ENCODE data around the gene FSD1L.

FSD1L gene

GRCh38 chr9:105447814-105448812 is at the start of gene FSD1L:
FSD1L (plus strand) TSS chr9:105448034; CDS start chr9:105448221, 187 bp downstream.
- DNase-seq: peak; percentile 86

GRCh38 chr9:105399117-105399516 is 48.7 kb upstream of the FSD1L start:
- DNase-seq: no peak

- no peak for DNase-seq
Measured at GRCh38 chr9:105401651-105402050, 46.2 kb upstream of the FSD1L start.

DNA sequence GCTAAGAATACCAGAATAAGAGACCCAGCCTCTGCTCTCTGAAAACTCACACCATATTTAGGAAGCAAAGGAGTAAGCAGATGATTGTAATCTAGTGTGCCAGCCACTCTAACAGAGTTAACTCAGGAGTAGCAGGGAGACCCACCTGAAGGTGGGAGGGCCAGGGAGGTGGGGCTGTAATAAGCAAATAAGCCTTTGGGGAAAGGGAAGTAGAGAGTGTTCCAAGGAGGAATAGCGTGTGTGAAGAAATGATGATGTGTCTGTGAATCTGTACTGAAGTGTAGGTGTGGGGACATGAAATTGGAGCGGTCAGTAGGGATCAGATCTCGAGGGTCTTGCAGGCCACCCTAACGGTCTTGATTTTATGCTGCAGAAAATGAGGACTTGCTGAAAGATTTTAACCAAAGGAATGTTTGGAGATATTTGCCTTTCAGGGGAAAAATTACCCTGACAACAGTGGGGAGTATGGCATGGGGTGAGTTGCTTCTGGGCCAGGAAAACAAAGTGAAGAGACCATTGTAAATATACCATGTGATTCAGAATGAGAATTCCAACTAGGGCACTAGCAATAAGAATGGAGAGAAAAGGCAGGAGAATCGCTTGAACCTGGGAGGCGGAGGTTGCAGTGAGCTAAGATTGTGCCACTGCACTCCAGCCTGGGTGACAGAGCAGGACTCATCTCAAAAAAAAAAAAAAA is 44.1 kb upstream of the FSD1L start:
- DNase-seq: no peak

- DNase-seq: peak; percentile 89
Measured at GRCh38 chr9:105405514-105406131, 42.2 kb upstream of the FSD1L start.

- no peak for DNase-seq
Measured at GRCh38 chr9:105406369-105406768, 41.5 kb upstream of the FSD1L start.

DNA sequence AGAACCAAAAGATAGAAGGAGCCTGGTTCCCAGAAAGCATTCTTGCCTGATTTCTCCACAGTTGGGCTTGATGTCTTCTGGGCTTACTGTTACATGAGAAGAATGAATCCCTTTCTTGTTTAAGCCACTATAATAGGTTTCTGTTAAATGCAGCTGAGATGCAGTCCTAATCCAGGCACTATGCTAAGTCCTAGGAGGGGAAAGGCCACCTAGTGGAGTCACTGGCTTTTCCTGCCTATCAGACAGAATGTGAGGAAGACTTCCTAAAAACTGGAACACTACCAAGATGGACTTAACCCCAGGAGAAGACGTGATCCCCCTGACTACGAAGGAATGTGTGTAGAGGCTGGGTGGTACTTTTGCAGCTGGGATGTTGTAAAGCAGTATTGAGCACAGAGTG is 34.3 kb upstream of the FSD1L start:
- peak; percentile 15 for DNase-seq

DNA sequence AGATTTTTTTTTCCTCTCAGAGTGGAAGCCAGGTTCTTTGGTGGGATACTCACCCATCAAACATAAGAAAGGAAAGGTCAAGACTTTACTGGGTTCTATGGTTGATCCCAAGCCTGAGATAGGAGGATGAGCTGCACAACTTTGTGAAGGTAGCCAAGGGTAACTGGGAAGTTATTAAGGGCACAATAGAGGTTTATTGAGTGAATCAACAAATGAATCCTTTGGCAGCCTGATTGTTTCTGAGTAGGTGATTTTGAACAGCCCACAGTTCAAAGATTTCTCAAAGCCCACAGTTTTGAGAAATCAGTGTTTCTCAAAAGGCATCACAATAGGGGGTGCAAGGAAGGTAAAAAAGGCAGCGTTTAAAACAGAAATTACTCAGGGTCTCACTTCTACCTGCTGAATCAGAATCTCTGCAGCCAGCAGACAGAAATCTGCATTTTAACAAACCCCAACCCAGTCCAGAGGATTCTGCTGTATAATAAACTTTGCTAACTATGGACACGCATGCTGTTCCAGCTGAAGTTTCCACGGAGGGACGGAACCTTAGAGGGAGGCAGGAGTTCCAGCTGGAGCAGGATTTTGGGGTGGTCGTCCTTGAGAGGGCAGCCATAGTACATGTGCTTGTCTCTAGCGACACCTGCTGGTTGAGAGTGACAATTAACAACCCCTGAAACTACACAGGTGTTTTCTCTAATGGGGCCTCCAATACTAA is 32.7 kb upstream of the FSD1L start:
- DNase-seq: peak; percentile 37

DNA sequence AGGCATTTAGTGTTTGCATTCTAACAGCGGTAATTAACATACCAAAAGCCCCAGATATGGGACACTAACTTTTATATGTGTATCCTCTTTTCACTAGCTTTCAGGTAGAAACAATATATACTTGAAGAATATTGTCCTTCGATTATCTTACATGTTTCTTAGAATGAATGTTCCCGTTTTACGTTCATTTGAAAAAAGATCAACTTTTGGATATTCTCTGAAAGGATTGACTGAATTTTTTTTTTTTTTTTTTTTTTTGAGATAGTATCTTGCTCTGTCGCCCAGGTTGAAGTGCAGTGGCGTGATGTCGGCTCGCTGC is 32.2 kb upstream of the FSD1L start:
- DNase-seq: no peak

DNA sequence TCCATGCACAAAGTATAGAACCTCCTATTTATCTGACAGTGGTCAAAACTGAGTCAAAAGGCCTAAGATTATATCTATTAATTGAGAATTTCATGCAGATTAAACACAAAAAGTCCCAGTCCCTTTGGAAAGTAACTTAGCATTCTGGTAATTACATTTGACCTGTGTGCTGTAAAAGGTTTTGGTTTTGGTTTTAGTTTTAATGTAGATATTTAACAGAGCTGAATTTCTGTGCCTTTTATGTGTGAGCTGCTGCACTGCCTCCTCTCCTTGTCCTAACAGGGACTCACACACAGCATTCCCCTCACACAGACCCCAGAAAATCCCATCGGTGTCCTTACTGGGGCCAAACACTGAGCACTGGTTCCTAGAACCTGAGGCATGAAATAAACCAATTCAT is 31.0 kb upstream of the FSD1L start:
- DNase-seq: no peak

DNA sequence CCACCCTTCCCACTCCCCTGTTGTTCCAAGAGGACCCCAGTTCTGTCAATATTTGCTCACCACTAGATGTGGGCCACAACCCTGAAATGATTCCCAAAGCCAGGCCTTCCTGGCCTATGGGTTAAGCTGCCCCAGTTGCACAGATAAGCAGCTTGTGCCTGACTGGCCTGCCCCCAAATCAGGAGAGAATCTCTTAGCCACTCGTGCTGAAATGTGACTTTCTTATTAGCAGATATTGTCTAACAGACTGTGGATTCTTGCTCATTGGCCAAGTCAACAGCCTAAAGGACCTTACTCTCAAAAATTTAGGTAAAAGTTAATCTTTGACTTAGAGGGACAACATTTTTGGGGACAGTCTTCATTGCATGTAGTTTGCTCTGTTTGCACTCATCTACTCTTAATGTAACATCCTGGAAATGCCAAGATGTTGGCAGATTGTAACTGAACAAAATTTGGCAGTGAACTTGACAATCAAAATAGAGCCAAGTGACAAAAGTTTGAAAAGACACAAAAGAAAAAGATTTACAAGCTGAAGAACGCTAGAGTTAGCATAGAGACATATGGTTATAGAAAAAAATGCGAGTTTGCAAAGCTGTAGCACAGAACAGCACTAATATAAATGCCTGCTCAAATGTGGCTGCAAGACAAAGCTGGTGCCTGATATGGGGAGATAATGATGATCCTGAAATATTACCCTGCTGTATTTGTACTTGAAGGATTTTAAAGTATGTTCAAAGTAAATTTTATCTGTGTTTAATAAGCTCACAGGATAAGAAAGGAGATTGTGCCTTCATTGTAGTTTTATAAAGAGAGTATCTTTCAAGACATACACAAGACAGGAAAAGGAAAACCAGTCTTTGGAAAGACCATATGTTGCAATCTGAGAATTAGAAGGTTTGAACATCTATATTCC is 29.0 kb upstream of the FSD1L start:
- DNase-seq: no peak

DNA sequence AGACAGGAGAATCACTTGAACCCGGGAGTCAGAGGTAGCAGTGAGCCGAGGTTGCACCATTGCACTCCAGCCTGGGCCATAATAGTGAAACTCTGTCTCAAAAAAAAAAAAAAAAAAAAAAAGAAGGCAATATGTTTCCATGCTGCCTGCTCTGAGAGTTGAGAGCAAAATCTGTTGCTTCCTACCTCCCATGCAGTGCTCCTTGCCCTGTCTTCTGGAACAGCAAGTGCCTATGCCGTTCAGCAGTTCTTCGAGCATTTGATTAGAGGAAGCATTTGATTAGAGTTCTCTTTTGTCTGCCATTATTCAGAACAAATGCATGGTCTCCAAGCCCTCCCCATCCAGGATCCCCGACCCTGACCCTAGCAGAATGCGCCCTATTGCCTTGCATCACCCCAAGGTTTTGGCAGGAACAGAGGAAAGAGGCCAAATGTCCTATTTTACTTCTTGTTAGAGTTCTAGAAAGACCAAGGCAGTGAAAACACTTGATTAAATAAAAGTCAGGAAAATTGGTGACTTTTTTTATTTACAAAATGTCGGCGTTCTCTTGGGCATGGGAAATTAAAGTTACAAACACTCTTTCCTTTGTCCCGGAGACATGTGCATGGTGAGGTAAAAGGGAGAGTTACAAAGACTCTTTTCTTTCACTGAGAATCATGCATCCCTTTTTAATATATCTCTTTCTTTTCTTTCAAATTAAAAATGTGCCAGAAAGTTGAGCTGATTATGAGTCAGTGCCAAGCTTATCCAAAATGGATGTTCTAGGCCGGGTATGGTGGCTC is 27.8 kb upstream of the FSD1L start:
- no peak for DNase-seq

DNA sequence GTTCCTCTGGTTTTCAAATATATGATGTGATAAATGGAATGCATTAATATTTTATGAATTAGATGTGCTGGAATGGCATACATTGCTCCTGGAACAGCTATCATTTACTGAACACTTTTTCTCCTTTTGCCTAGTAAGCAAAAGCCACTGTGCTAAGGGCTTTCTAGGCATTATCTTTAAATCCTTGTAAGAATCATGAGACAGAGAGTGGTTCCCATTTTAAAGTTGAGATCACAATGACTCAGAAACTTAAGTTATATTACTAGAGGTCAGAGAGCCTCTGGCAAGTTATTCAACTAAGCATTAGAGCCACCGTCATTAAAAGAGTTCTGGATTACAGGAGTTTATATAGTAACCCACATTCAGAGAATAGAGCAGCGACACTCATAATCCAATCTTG is 26.7 kb upstream of the FSD1L start:
- no peak for DNase-seq

DNA sequence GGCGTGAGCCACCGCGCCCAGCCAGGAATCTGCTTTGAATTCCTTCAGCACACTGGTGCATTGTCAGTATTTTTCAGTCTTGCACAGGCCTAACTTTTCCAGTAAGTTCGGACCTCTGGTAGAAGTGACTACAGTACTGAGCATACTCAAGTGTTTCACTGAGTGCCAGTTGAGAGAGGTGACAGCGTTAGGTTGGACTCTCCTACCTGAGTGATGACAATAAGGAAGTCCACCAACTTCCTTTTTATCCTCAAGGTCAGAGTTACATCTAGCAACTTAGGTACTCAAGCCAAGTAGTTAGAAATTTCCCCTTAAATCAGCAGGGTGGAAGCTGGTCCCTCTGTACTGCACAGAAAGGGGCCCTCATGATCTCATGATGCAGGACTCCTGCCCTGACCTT is 26.0 kb upstream of the FSD1L start:
- no peak for DNase-seq

GRCh38 chr9:105425816-105426433 is 21.9 kb upstream of the FSD1L start:
- DNase-seq: peak; percentile 38

- no peak for DNase-seq
Measured at GRCh38 chr9:105426657-105427056, 21.2 kb upstream of the FSD1L start.

GRCh38 chr9:105431424-105432246 is 16.2 kb upstream of the FSD1L start:
- no peak for DNase-seq

DNA sequence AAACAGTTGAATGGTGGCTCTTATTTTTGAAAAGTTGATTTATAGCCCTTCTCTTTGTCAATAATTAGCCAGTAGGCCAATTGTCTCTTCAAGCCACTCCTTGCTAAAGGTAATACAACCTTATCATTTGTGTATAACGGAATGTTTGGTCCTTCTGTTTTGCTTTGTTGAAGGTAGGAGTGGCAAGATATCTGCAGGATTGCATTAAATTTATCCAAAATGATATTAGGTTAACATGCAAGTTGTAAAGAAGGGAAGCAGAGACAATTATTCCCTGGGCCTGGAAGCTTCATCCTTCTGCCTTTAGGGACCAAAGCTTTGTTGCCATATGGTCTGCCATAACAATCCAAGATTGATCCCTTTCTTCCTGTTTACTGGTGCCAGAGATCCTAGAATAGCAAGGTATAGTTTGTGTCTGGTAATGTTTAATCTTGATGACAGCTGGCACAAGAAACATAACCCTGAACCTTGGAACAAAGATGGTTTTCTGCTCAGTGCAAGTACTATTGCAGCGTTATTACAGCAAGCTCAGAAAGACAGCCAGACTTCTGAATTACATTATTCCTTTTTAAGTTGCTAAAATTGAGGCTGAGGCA is 15.5 kb upstream of the FSD1L start:
- peak; percentile 84 for DNase-seq

DNA sequence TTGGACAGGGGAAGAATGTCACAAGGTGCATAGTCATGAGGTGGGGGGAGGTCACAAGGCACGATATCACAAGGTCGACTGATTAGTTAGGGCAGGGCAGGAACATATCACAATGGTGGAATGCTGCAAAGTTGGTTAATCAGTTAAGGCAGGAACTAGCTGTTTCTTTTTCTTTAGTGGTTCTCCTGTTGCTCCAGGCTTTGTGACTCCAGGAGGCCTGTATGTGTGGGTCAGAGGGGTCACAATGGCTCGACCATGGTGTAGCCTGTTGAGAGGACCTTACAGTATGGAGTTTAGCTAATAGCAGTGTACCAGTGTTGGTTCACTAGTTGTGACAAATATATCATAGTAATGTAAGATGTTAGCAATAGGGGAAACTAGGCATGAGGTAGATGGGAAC is 12.4 kb upstream of the FSD1L start:
- no peak for DNase-seq

Data from DMS 273 treated with DMSO at 0.1 percent for 48 hours (cell line).